ENCODE results near the gene SYNGR4. TPM values are rescaled to one million over a fixed set of nuclear protein-coding genes. Genes with fewer than 3 reads are reported as not detected.

Gene SYNGR4
- total RNA-seq, 4 donors from 2014 or later = not detected

GRCh38 chr19:48393559-48394330 is 29.6 kb downstream of the SYNGR4 start, which contains the start of gene GRIN2D:
GRIN2D (plus strand) TSS chr19:48393668; CDS start chr19:48398393, 4,725 bp downstream.
- peak within 1 kb of the TSS in 2 of 4 donors; percentile 16 to 18 for H3K4me3 ChIP-seq
- H3K27me3 ChIP-seq = peaks cover 60% of the 10 kb centered on the region
- intact Hi-C loops (cut with DNase I; ENCODE audit: low total_unique reads) (no loop called here), in situ Hi-C loops (cut with MboI; ENCODE audit: low pct_ligation_motif_present in 1 of 4, low pct_unique_long_range_greater_than_20kb in 1 of 4, low sequenced_read_pairs in 3 of 4) (no loop called here)
- WGBS, 2 donors (ENCODE audit: low coverage in 1 of 2) = 1% methylated on average over 22 of the region's 40 CpGs; no CpG with 5 or more reads in 1 of the 2 donors
- no peak within 1 kb of the TSS for H3K27ac ChIP-seq
- peak; percentile 16 for DNase-seq
- TF ChIP-seq POLR2AphosphoS5 (IDR thresholded peaks at IDR 0.05) = no peak
- TF ChIP-seq POLR2A (IDR thresholded peaks at IDR 0.05) = no peak
- TF ChIP-seq EP300 (IDR thresholded peaks at IDR 0.05; ENCODE audit: low read depth) = no peak
- TF ChIP-seq CTCF (IDR thresholded peaks at IDR 0.05) = no peak
- H3K4me1 ChIP-seq = peaks cover 4 to 46% (median 39%) of the 10 kb centered on the region in 4 donors
- H3K9me3 ChIP-seq = no peaks in the 10 kb centered on the region
- peaks cover 0 to 6% (median 0%) of the 10 kb centered on the region in 4 donors for H3K36me3 ChIP-seq

GRCh38 chr19:48394331-48395169 is 30.4 kb downstream of the SYNGR4 start:
- peak; percentile 21 for DNase-seq
- WGBS, 2 donors (ENCODE audit: low coverage in 1 of 2) = 6 to 19% methylated on average over 2 to 33 of the region's 38 CpGs
- in situ Hi-C loops (cut with MboI; ENCODE audit: low pct_ligation_motif_present in 1 of 4, low pct_unique_long_range_greater_than_20kb in 1 of 4, low sequenced_read_pairs in 3 of 4) = no loop called here

GRCh38 chr19:48395170-48395455 is 30.9 kb downstream of the SYNGR4 start:
- no peak overlapping the region for H3K4me3 ChIP-seq
- intact Hi-C loops (cut with DNase I; ENCODE audit: low total_unique reads) = no loop called here
- peaks cover 60% of the 10 kb centered on the region for H3K27me3 ChIP-seq
- H3K4me1 ChIP-seq = peaks cover 4 to 39% (median 32%) of the 10 kb centered on the region in 4 donors
- no peak for TF ChIP-seq CTCF (IDR thresholded peaks at IDR 0.05)
- TF ChIP-seq POLR2A (IDR thresholded peaks at IDR 0.05) = no peak
- no peak for TF ChIP-seq EP300 (IDR thresholded peaks at IDR 0.05; ENCODE audit: low read depth)
- no peak for TF ChIP-seq POLR2AphosphoS5 (IDR thresholded peaks at IDR 0.05)
- H3K9me3 ChIP-seq = no peaks in the 10 kb centered on the region
- no peak overlapping the region for H3K27ac ChIP-seq
- in situ Hi-C loops (cut with MboI; ENCODE audit: low pct_ligation_motif_present in 1 of 4, low pct_unique_long_range_greater_than_20kb in 1 of 4, low sequenced_read_pairs in 3 of 4) = no loop called here
- H3K36me3 ChIP-seq = no peaks in the 10 kb centered on the region
- 8 to 11% methylated on average over 4 to 6 of the region's 6 CpGs for WGBS, 2 donors (ENCODE audit: low coverage in 1 of 2)
- DNase-seq = no peak

More at GRCh38 chr19:48394331-48395169, 30.4 kb downstream of the SYNGR4 start:
- H3K9me3 ChIP-seq = no peaks in the 10 kb centered on the region
- no peak overlapping the region for H3K27ac ChIP-seq
- peaks cover 60% of the 10 kb centered on the region for H3K27me3 ChIP-seq
- H3K4me1 ChIP-seq = peaks cover 4 to 45% (median 37%) of the 10 kb centered on the region in 4 donors
- no peaks in the 10 kb centered on the region for H3K36me3 ChIP-seq
- H3K4me3 ChIP-seq = no peak overlapping the region
- TF ChIP-seq EP300 (IDR thresholded peaks at IDR 0.05; ENCODE audit: low read depth) (no peak), POLR2AphosphoS5 (IDR thresholded peaks at IDR 0.05) (no peak), POLR2A (IDR thresholded peaks at IDR 0.05) (no peak), CTCF (IDR thresholded peaks at IDR 0.05) (no peak)
- intact Hi-C loops (cut with DNase I; ENCODE audit: low total_unique reads) = no loop called here

- TF ChIP-seq POLR2A (IDR thresholded peaks at IDR 0.05) = no peak
- no peak for TF ChIP-seq POLR2AphosphoS5 (IDR thresholded peaks at IDR 0.05)
- TF ChIP-seq EP300 (IDR thresholded peaks at IDR 0.05; ENCODE audit: low read depth) = no peak
- TF ChIP-seq CTCF (IDR thresholded peaks at IDR 0.05) = no peak
- WGBS, 2 donors (ENCODE audit: low coverage in 1 of 2) = 17% methylated on average over 9 of the region's 9 CpGs; no CpG with 5 or more reads in 1 of the 2 donors
- DNase-seq = no peak
- H3K36me3 ChIP-seq = no peaks in the 10 kb centered on the region
- no peak overlapping the region for H3K4me3 ChIP-seq
- no peak overlapping the region for H3K27ac ChIP-seq
- intact Hi-C loops (cut with DNase I; ENCODE audit: low total_unique reads) (no loop called here), in situ Hi-C loops (cut with MboI; ENCODE audit: low pct_ligation_motif_present in 1 of 4, low pct_unique_long_range_greater_than_20kb in 1 of 4, low sequenced_read_pairs in 3 of 4) (no loop called here)
- peaks cover 4 to 36% (median 30%) of the 10 kb centered on the region in 4 donors for H3K4me1 ChIP-seq
- no peaks in the 10 kb centered on the region for H3K9me3 ChIP-seq
- H3K27me3 ChIP-seq = peaks cover 60% of the 10 kb centered on the region
Measured at GRCh38 chr19:48395499-48395898, 31.3 kb downstream of the SYNGR4 start.

All from transverse colon (tissue), 4 donors.